Measurements from ENCODE around the gene CEL.

GRCh38 chr9:133071484-133072150 lies 9.8 kb downstream of the CEL start:
- TF ChIP-seq CTCF (IDR thresholded peaks at IDR 0.05) (no peak), POLR2A (IDR thresholded peaks at IDR 0.05) (no peak), EP300 (IDR thresholded peaks at IDR 0.05) (no peak)
